Globus pallidus (tissue), 1 donor: ENCODE measurements around the gene ATP8B3.

Experiments
- DNase-seq: peaks from one replicate; pipeline ENCODE4 v3.0.0-alpha.2; 2015; ENCODE audit warnings: low spot score

ATP8B3 gene

GRCh38 chr19:1850809-1851653 is 39.0 kb upstream of the ATP8B3 start:
- no peak for DNase-seq

GRCh38 chr19:1849886-1850398 is 37.9 kb upstream of the ATP8B3 start:
- DNase-seq: no peak

- no peak for DNase-seq
Measured at GRCh38 chr19:1849132-1849474, 37.0 kb upstream of the ATP8B3 start.

- DNase-seq: peak; percentile 91
Measured at GRCh38 chr19:1848399-1849131, 36.5 kb upstream of the ATP8B3 start, which contains the start of gene REXO1. Gene REXO1 (minus strand): TSS chr19:1848483. CDS start chr19:1848358, 125 bp downstream.

GRCh38 chr19:1847684-1848398 is 35.8 kb upstream of the ATP8B3 start:
- no peak for DNase-seq

GRCh38 chr19:1847348-1847683 is 35.2 kb upstream of the ATP8B3 start:
- no peak for DNase-seq

GRCh38 chr19:1846517-1847204 is 34.6 kb upstream of the ATP8B3 start:
- no peak for DNase-seq

GRCh38 chr19:1845642-1846041 is 33.6 kb upstream of the ATP8B3 start:
- DNase-seq: no peak

GRCh38 chr19:1845125-1845515 is 33.0 kb upstream of the ATP8B3 start:
- DNase-seq: no peak

- DNase-seq: no peak
Measured at GRCh38 chr19:1844513-1845124, 32.5 kb upstream of the ATP8B3 start.

- DNase-seq: no peak
Measured at GRCh38 chr19:1843646-1844394, 31.7 kb upstream of the ATP8B3 start.

- no peak for DNase-seq
Measured at GRCh38 chr19:1843116-1843515, 31.0 kb upstream of the ATP8B3 start.

GRCh38 chr19:1841209-1841924 is 29.3 kb upstream of the ATP8B3 start:
- no peak for DNase-seq

GRCh38 chr19:1840541-1841115 is 28.6 kb upstream of the ATP8B3 start:
- DNase-seq: no peak

- no peak for DNase-seq
Measured at GRCh38 chr19:1839658-1840540, 27.8 kb upstream of the ATP8B3 start.

- DNase-seq: no peak
Measured at GRCh38 chr19:1837625-1838105, 25.6 kb upstream of the ATP8B3 start.

GRCh38 chr19:1837222-1837565 is 25.1 kb upstream of the ATP8B3 start:
- no peak for DNase-seq

- DNase-seq: no peak
Measured at GRCh38 chr19:1836458-1837221, 24.6 kb upstream of the ATP8B3 start.
